Mesendoderm (in vitro differentiated cells): ENCODE results near the gene TUBA4A. TPM values are rescaled to one million over a fixed set of nuclear protein-coding genes. Genes with fewer than 3 reads are reported as not detected.

Source experiments
- DNase-seq: peaks from one replicate; pipeline ENCODE4 v3.0.0; 2013
- H2AK5ac ChIP-seq: 2 replicates; pipeline ENCODE4 v1.6.1; 2013; ENCODE audit warnings: low read length, inconsistent platforms
- H2BK120ac ChIP-seq: 2 replicates; pipeline ENCODE4 v1.6.1; 2013; ENCODE audit warnings: low read depth, mild to moderate bottlenecking, low read length, moderate library complexity, mixed read lengths
- H2BK15ac ChIP-seq: replicated peaks from 2 replicates; pipeline ENCODE4 v1.6.1; 2013; ENCODE audit warnings: low read depth, mild to moderate bottlenecking, moderate library complexity
- H2BK5ac ChIP-seq: 2 replicates; pipeline ENCODE4 v1.6.1; 2013; ENCODE audit warnings: low read length, inconsistent platforms
- H3K18ac ChIP-seq: 2 replicates; pipeline ENCODE4 v1.6.1; 2013; ENCODE audit warnings: mild to moderate bottlenecking, low read length, mixed read lengths
- H3K23ac ChIP-seq: one replicate; pipeline ENCODE4 v1.6.1; 2013; ENCODE audit warnings: low read length
- H3K27ac ChIP-seq: 2 replicates; pipeline ENCODE4 v1.5.1; 2013; ENCODE audit warnings: low read depth, mild to moderate bottlenecking, inconsistent platforms, low read length, moderate library complexity
- H3K27me3 ChIP-seq: 2 replicates; pipeline ENCODE4 v1.6.1; 2013; ENCODE audit warnings: low read length, control low read depth, mild to moderate bottlenecking, inconsistent platforms; ENCODE audit not compliant: insufficient read depth, poor library complexity
- H3K36me3 ChIP-seq: 2 replicates; pipeline ENCODE4 v1.6.1; 2013; ENCODE audit warnings: low read length, inconsistent platforms; ENCODE audit not compliant: control insufficient read depth, insufficient read depth
- H3K4ac ChIP-seq: one replicate; pipeline ENCODE4 v1.6.1; 2013; ENCODE audit warnings: low read depth, mild to moderate bottlenecking, low read length, moderate library complexity
- H3K4me1 ChIP-seq: 2 replicates; pipeline ENCODE4 v1.6.1; 2013; ENCODE audit warnings: low read depth, low read length, inconsistent platforms; ENCODE audit not compliant: control insufficient read depth
- H3K4me2 ChIP-seq: 2 replicates; pipeline ENCODE4 v1.6.1; 2013; ENCODE audit warnings: low read length
- H3K4me3 ChIP-seq: 2 replicates; pipeline ENCODE4 v1.5.1; 2013; ENCODE audit warnings: mild to moderate bottlenecking, low read length
- H3K56ac ChIP-seq: one replicate; pipeline ENCODE4 v1.6.1; 2013; ENCODE audit warnings: low read length
- H3K79me1 ChIP-seq: 2 replicates; pipeline ENCODE4 v1.6.1; 2013; ENCODE audit warnings: low read length, inconsistent platforms
- H3K79me2 ChIP-seq: 2 replicates; pipeline ENCODE4 v1.6.1; 2013; ENCODE audit warnings: mild to moderate bottlenecking, low read length; ENCODE audit not compliant: control insufficient read depth, insufficient read depth
- H3K9ac ChIP-seq: 2 replicates; pipeline ENCODE4 v1.6.1; 2013; ENCODE audit warnings: low read length, inconsistent platforms
- H4K5ac ChIP-seq: one replicate; pipeline ENCODE4 v1.6.1; 2013; ENCODE audit warnings: low read length
- H4K8ac ChIP-seq: one replicate; pipeline ENCODE4 v1.6.1; 2013; ENCODE audit warnings: low read depth, mild to moderate bottlenecking, control low read depth, low read length, moderate library complexity
- WGBS: extraction: QIAGEN DNeasy Blood & Tissue Kit; methylation state at CpG from one replicate; pipeline ENCODE4 v1.1.7; 2013; ENCODE audit warnings: low lambda C conversion rate, missing lambda C conversion rate; ENCODE audit not compliant: insufficient coverage; ENCODE audit errors: extremely low coverage; 5-methylcytosine and 5-hydroxymethylcytosine counted together
- polyA plus RNA-seq, 2 experiments: library from polyadenylated mRNA; stranded (reverse); fragments of 200-250 nt; gene quantifications; one replicate each; pipeline ENCODE4 v1.2.3, GENCODE V29; 2013

Gene TUBA4A
- 126 TPM for polyA plus RNA-seq (2013, experiment 1 of 2)
- polyA plus RNA-seq (2013, experiment 2 of 2) = 132 TPM

DNA sequence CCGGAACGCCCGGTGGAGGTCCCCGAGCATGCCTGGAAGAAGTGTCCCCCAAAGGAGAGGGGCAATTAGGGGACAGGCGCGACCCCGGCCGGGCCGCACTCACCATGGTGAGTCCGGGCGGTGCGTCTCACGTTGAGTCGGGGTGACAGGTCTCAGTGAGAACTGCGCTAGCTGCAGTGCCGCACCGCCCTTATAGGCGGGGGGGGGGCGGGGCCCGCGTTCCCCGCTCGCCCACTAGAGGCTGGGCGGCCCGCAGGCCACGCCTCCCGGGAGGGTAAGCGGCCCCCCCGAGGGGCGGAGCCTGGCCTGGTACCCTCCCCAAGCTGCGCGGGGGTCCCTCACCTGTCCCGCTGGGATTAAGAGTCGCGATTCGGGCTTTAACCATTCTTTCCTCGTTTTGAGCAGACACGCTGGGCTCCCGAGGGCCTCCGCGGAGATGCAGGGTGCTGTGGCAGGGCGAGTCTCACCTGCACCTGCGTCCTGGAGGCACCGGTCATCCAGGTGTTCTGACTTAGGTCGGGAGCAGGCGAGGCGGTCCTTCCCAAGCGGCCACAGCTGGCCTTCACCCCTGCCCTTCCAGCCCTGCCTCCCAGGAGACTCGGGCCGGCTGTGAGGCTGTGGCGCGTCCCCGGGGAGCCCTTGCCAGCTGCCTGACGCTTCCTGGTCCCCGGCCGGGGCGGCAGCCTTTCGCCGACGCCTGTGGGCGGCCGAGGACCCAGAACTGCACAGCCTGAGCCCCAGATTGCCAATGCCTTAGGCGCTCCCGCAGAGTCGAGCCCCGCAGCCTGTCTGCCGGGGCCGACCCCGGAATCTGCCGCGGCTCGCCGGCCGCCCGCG is at the start of gene TUBA4A:
Gene TUBA4A (minus strand): TSS at position 166 of the 837 bp plus-strand sequence. CDS start 60 bp downstream, at position 106.
- Histone ChIP-seq H3K4me1 (peaks cover 5% of the 10 kb centered on the region), H4K8ac (no peak within 1 kb of the TSS), H3K56ac (peak within 1 kb of the TSS; percentile 87), H3K79me2 (peaks cover 2% of the 10 kb centered on the region), H2AK5ac (no peak within 1 kb of the TSS), H3K9ac (peak within 1 kb of the TSS; percentile 75), H3K18ac (peak within 1 kb of the TSS; percentile 34), H2BK5ac (no peak within 1 kb of the TSS), H3K4ac (peak within 1 kb of the TSS; percentile 5), H2BK120ac (no peak within 1 kb of the TSS), H3K4me2 (peak within 1 kb of the TSS; percentile 75), H3K27me3 (peaks cover 16% of the 10 kb centered on the region), H3K27ac (no peak within 1 kb of the TSS), H3K36me3 (no peaks in the 10 kb centered on the region), H3K23ac (no peak within 1 kb of the TSS), H4K5ac (no peak within 1 kb of the TSS), H3K79me1 (peaks cover 2% of the 10 kb centered on the region), H2BK15ac (no peak within 1 kb of the TSS), H3K4me3 (peak within 1 kb of the TSS; percentile 10)
- DNase-seq = peak; percentile 81
- WGBS = no CpG with 5 or more reads among the region's 76 CpGs

DNA sequence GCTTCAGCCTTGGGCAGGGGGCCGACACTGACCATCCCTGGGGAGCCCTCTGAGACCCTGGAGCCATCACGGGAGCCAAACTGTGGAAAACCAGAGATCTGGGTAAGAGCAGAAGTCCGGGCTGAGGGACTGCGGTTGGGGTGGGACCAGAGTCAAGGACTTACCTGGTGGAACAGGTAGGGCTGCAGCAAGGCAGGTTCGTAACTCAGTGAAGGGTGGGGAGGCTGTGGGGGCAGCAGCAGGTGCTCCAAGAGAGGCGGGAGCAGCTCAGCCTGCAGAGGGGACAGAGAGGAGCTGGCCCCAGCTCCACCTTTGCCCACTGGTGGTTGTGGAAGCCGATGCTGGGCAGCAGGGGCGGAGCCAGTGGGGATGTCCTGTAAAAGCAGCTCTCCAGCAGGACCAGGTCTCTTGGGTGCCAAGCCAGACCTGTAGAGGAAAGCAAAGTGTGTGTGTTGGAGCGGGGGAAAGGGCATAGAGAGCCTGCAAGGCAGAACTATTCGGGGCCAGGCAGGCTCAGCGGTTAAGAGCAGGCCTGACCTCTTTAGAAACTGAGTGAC is 48.8 kb upstream of the TUBA4A start:
- no peaks in the 10 kb centered on the region for H3K27me3 ChIP-seq
- H4K5ac ChIP-seq = no peak overlapping the region

DNA sequence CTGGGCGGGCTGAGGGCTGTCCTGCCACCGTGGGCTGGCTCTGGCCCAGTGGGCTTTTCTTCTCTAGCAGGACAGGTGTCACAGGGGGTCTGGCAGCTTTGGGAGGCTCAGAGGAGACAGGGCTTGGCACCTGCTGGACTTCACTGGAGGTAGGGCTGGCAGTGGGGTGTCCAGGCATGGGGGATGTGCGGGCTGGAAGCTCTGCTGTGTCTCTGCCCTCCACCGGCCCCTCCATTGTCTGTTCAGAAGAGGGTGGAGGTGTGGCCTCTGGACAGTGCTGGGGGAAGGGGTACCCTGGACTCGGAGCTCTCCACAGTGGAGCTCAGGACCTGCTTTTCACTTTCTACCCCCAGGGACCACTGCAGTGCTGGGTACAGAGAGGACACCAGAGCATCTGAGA is 46.3 kb upstream of the TUBA4A start:
- Histone ChIP-seq H4K8ac (no peak overlapping the region), H3K79me2 (no peaks in the 10 kb centered on the region), H3K79me1 (no peaks in the 10 kb centered on the region), H3K4me3 (no peak overlapping the region), H3K23ac (no peak overlapping the region), H4K5ac (no peak overlapping the region), H2BK5ac (no peak overlapping the region), H2BK120ac (no peak overlapping the region), H3K4ac (no peak overlapping the region), H3K27ac (no peak overlapping the region), H3K56ac (no peak overlapping the region), H3K4me1 (no peaks in the 10 kb centered on the region), H3K36me3 (no peaks in the 10 kb centered on the region), H3K9ac (no peak overlapping the region), H2BK15ac (no peak overlapping the region), H2AK5ac (no peak overlapping the region), H3K27me3 (no peaks in the 10 kb centered on the region), H3K4me2 (no peak overlapping the region), H3K18ac (no peak overlapping the region)
- no peak for DNase-seq
- no CpG with 5 or more reads among the region's 5 CpGs for WGBS

More for the DNA sequence above, 48.8 kb upstream of the TUBA4A start:
- no peak overlapping the region for H3K9ac ChIP-seq
- no peak overlapping the region for H3K4me3 ChIP-seq
- no peak overlapping the region for H2BK15ac ChIP-seq
- H3K79me2 ChIP-seq = no peaks in the 10 kb centered on the region
- H3K36me3 ChIP-seq = no peaks in the 10 kb centered on the region
- H4K8ac ChIP-seq = no peak overlapping the region
- no peaks in the 10 kb centered on the region for H3K79me1 ChIP-seq
- H3K23ac ChIP-seq = no peak overlapping the region
- H3K56ac ChIP-seq = no peak overlapping the region
- H2BK120ac ChIP-seq = no peak overlapping the region
- H3K4me1 ChIP-seq = no peaks in the 10 kb centered on the region
- H3K18ac ChIP-seq = no peak overlapping the region
- H3K27ac ChIP-seq = no peak overlapping the region
- no CpG with 5 or more reads among the region's 11 CpGs for WGBS
- no peak overlapping the region for H2AK5ac ChIP-seq
- H3K4ac ChIP-seq = no peak overlapping the region
- no peak for DNase-seq
- no peak overlapping the region for H3K4me2 ChIP-seq
- no peak overlapping the region for H2BK5ac ChIP-seq

DNA sequence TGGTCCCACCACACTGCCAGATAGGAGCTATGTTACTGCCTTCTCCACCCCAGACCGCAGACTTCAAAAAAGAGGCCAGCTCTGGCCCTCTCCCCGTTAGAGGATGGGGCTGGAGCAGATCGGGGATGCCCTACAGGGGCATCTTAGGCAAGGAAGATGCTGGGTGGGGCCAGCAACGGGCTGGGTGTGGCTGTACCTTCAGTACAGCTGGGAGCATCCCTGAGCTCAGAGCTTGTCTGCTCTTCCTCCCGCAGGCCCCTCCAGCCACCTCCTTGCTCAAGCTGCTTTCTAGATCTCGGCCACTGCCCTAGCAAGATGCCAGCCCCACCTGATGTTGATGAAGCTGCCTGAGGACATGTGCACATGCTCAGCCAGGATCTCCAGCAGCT is 45.6 kb upstream of the TUBA4A start:
- no peaks in the 10 kb centered on the region for H3K4me1 ChIP-seq
- H2BK5ac ChIP-seq = no peak overlapping the region
- no peak for DNase-seq
- H3K79me2 ChIP-seq = no peaks in the 10 kb centered on the region
- H3K23ac ChIP-seq = no peak overlapping the region
- no peak overlapping the region for H2BK15ac ChIP-seq
- no CpG with 5 or more reads among the region's 6 CpGs for WGBS
- H2AK5ac ChIP-seq = no peak overlapping the region
- no peak overlapping the region for H3K9ac ChIP-seq
- no peak overlapping the region for H4K8ac ChIP-seq
- H3K4me2 ChIP-seq = no peak overlapping the region
- H3K18ac ChIP-seq = no peak overlapping the region
- H3K27me3 ChIP-seq = no peaks in the 10 kb centered on the region
- no peak overlapping the region for H2BK120ac ChIP-seq
- H3K79me1 ChIP-seq = no peaks in the 10 kb centered on the region
- H3K4me3 ChIP-seq = no peak overlapping the region
- no peak overlapping the region for H3K27ac ChIP-seq
- no peak overlapping the region for H3K56ac ChIP-seq
- no peak overlapping the region for H3K4ac ChIP-seq
- H4K5ac ChIP-seq = no peak overlapping the region
- H3K36me3 ChIP-seq = no peaks in the 10 kb centered on the region

DNA sequence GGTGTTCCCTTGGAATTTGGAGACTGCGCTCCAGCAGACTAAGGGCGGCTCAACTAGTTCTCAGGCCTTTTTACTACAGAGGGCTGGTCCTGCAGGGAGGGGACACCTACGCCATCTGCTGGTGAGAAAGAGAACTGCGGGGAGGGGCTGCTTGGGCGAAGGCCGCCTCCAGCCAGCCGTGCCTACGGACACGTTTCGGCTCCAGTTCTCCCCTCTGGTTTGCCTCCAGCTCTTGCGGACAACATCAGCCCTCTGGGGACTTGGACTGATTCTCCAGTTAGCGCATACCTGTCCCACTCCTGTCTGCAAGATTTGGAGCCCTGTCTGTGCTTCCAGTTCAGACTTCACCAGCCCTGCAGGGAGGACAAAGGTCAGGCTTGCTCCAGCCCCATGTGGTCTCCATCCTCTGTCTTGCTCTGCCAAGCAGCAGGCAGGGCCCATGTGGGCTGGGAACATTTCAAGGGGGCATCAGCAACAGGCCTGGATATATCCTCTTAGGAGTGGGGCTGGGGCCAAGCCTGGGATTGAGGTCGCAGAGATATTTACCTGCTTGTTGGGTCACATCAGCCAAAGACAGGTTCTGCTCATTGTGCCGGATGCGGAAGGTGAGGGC is 45.1 kb upstream of the TUBA4A start:
- no peak overlapping the region for H3K18ac ChIP-seq
- H2BK120ac ChIP-seq = no peak overlapping the region
- H3K79me2 ChIP-seq = no peaks in the 10 kb centered on the region
- DNase-seq = peak; percentile 82
- H2BK5ac ChIP-seq = no peak overlapping the region
- H3K4me1 ChIP-seq = no peaks in the 10 kb centered on the region
- no peak overlapping the region for H2BK15ac ChIP-seq
- H3K79me1 ChIP-seq = no peaks in the 10 kb centered on the region
- H2AK5ac ChIP-seq = no peak overlapping the region
- no peaks in the 10 kb centered on the region for H3K27me3 ChIP-seq
- H3K36me3 ChIP-seq = no peaks in the 10 kb centered on the region
- no CpG with 5 or more reads among the region's 15 CpGs for WGBS
- no peak overlapping the region for H3K4me2 ChIP-seq
- no peak overlapping the region for H3K27ac ChIP-seq
- no peak overlapping the region for H3K23ac ChIP-seq
- no peak overlapping the region for H3K56ac ChIP-seq
- no peak overlapping the region for H4K8ac ChIP-seq
- no peak overlapping the region for H4K5ac ChIP-seq
- no peak overlapping the region for H3K4ac ChIP-seq
- no peak overlapping the region for H3K4me3 ChIP-seq
- no peak overlapping the region for H3K9ac ChIP-seq
